Breast epithelium (tissue), 4 donors: ENCODE measurements around the gene RAPGEF4. TPM values are rescaled to one million over a fixed set of nuclear protein-coding genes. Genes with fewer than 3 reads are reported as not detected.

Experiments used
- DNase-seq, 2 donors: peaks; one replicate each; pipeline ENCODE4 v3.0.0-alpha.2; 2019; ENCODE audit warnings: low spot score in 2 of 2
- H3K27ac ChIP-seq, 2 donors: fragments of 200-600 bp; sonication (generic) in 1 of 2; one replicate each; pipeline ENCODE4 v1.5.1; 2016 to 2019; ENCODE audit warnings: mild to moderate bottlenecking in 1 of 2
- H3K27me3 ChIP-seq, 2 donors: fragments of 200-600 bp; sonication (generic) in 1 of 2; one replicate each; pipeline versions ENCODE4 v1.5.1 to v1.6.0; 2017 to 2019; ENCODE audit warnings: control low read depth in 1 of 2, mild to moderate bottlenecking in 1 of 2
- H3K36me3 ChIP-seq: fragments of 200-600 bp; one replicate; pipeline ENCODE4 v1.5.1; 2019
- H3K4me1 ChIP-seq, 2 donors: fragments of 200-600 bp; sonication (generic); one replicate each; pipeline ENCODE4 v1.5.1; 2016 to 2019; ENCODE audit warnings: control low read depth in 1 of 2
- H3K4me3 ChIP-seq, 3 donors: fragments of 200-600 bp; sonication (generic); 1 replicate in 2 of 3; 2 replicates in 1 of 3; pipeline ENCODE4 v1.5.1; 2016 to 2019; ENCODE audit warnings: mild to moderate bottlenecking in 3 of 3, moderate library complexity in 2 of 3
- H3K9me3 ChIP-seq, 2 donors: fragments of 200-600 bp; sonication (generic) in 1 of 2; one replicate each; pipeline ENCODE4 v1.5.1; 2016 to 2019; ENCODE audit warnings: control low read depth in 1 of 2
- POLR2A ChIP-seq: fragments of 450-650 bp; IDR thresholded peaks from one replicate; pipeline ENCODE4 v1.6.1; 2016; ENCODE audit warnings: antibody characterized with exemption, mild to moderate bottlenecking, moderate library complexity
- POLR2AphosphoS5 ChIP-seq, 3 donors: sonication (generic); formaldehyde crosslinking; IDR thresholded peaks; one replicate each; pipeline ENCODE4 v1.6.1; 2017; ENCODE audit warnings: antibody characterized with exemption in 3 of 3
- intact Hi-C: fragments of 100-400 bp; cut with DNase I; formaldehyde crosslinking; loops from one replicate; pipeline ENCODE4 v1.15.1; 2023; ENCODE audit warnings: low total_unique reads
- total RNA-seq, 3 donors: library from RNA; depleted of rRNA; stranded (reverse); fragments of >200 nt; gene quantifications; one replicate each; pipeline ENCODE4 v1.1.0, GENCODE V29; 2016
- TF ChIP-seq, protein P1 (sequence below), 3 donors: fragments of 450-650 bp; IDR thresholded peaks; one replicate each; pipeline ENCODE4 v1.5.1; 2016 to 2017; ENCODE audit warnings: antibody characterized with exemption in 3 of 3, mild to moderate bottlenecking in 3 of 3, moderate library complexity in 3 of 3

The RAPGEF4 gene
- total RNA-seq, 3 donors from 2014 or later, result 7.7 to 12.8 (median 11.6) TPM

DNA sequence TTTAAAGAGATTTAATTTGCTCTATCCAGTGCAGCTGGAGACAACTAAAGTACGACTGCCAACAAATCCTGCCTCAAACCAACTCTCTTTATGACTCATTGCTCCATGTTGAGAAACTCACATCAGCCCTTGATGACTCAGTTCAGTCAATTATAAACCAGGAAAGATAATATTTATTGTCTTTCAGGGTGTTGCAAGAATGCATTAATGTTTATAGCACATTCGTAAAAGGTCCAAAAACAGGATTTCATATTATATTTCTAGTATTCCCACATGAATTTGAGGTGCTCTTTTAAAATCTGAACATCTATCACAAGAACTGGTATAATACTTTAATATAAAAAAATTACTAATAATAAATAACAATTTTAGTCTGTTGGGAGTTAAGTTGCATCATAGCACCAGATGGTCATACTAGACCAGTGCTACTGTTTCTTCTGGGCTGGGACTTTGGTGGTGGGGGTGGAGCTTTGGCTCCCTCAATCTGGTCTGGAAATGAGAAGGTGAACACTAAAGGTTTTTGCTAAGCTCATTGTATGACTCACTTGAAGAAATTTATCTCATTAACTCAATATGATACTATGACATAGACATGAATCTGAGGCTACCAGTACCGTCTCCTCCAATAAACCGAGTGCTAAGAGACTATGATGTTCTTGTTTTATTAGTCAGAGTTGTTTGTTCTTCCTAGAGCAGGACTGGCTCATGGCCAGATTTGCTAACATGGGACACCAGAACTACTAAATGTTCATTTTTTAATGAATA is 313.4 kb downstream of the RAPGEF4 start:
- peak in 1 of 2 donors; percentile 75 for DNase-seq
- intact Hi-C loops, result no loop called here
- TF ChIP-seq POLR2AphosphoS5 (IDR thresholded peaks at IDR 0.05) (peak; percentile 45 to 71 (median 47)), POLR2A (no peak)
- TF ChIP-seq, protein P1, sequence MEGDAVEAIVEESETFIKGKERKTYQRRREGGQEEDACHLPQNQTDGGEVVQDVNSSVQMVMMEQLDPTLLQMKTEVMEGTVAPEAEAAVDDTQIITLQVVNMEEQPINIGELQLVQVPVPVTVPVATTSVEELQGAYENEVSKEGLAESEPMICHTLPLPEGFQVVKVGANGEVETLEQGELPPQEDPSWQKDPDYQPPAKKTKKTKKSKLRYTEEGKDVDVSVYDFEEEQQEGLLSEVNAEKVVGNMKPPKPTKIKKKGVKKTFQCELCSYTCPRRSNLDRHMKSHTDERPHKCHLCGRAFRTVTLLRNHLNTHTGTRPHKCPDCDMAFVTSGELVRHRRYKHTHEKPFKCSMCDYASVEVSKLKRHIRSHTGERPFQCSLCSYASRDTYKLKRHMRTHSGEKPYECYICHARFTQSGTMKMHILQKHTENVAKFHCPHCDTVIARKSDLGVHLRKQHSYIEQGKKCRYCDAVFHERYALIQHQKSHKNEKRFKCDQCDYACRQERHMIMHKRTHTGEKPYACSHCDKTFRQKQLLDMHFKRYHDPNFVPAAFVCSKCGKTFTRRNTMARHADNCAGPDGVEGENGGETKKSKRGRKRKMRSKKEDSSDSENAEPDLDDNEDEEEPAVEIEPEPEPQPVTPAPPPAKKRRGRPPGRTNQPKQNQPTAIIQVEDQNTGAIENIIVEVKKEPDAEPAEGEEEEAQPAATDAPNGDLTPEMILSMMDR (IDR thresholded peaks at IDR 0.05), result no peak
- Histone ChIP-seq H3K27me3 (no peaks in the 10 kb centered on the region), H3K9me3 (no peaks in the 10 kb centered on the region), H3K36me3 (no peaks in the 10 kb centered on the region), H3K4me3 (no peak overlapping the region), H3K4me1 (peaks cover 0 to 4% of the 10 kb centered on the region in 2 donors), H3K27ac (peak overlapping the region; percentile 49 to 80)

DNA sequence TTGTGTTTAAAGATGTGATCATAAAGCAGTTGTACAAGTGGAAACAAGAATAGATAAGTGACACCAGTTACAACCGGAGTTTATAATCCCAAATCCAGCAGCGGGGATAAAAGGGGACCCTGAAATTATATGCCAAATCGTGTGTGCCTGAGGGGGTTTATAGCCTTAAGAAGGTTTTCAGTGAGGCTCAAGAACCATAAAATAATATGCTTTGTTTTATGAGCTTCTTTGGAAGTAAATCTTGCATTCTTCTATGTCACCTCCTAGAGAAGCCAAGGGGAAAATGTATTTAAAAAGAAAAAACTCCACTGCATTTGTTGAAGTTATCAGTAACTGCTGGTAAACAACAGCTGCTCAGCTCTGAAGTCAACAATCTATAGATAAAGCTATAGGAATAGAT is 314.2 kb downstream of the RAPGEF4 start:
- no peak overlapping the region for H3K4me3 ChIP-seq
- no peaks in the 10 kb centered on the region for H3K36me3 ChIP-seq
- intact Hi-C loops, result no loop called here
- peak overlapping the region; percentile 49 to 80 for H3K27ac ChIP-seq
- TF ChIP-seq POLR2AphosphoS5 (IDR thresholded peaks at IDR 0.05), result no peak
- no peak for TF ChIP-seq POLR2A
- TF ChIP-seq, protein P1 (IDR thresholded peaks at IDR 0.05), result no peak
- peaks cover 0 to 4% of the 10 kb centered on the region in 2 donors for H3K4me1 ChIP-seq
- H3K27me3 ChIP-seq, result no peaks in the 10 kb centered on the region
- DNase-seq, result no peak
- H3K9me3 ChIP-seq, result no peaks in the 10 kb centered on the region

DNA sequence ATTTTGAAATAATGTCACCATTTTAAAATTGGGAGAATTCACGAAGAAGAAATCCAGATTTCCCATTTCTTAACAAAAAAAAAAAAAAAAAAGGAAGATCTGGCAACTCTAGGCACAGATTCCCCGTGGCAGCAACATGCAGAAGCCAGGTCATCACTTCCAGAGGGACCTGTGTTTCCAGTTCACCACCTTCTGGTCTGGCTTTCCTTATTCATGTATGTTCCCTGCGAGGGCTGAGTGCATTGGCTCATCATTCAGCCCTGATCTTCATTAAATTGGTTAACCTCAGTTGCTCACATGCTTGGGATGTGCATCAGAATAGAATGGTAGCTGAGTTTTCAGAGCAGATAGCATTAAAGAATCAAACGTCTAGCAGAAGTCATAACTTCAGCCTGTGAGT is 315.0 kb downstream of the RAPGEF4 start:
- no peak overlapping the region for H3K27ac ChIP-seq
- peaks cover 0 to 4% of the 10 kb centered on the region in 2 donors for H3K4me1 ChIP-seq
- TF ChIP-seq, protein P1 (IDR thresholded peaks at IDR 0.05), result no peak
- no peak for TF ChIP-seq POLR2AphosphoS5 (IDR thresholded peaks at IDR 0.05)
- TF ChIP-seq POLR2A, result no peak
- no peak overlapping the region for H3K4me3 ChIP-seq
- H3K36me3 ChIP-seq, result no peaks in the 10 kb centered on the region
- DNase-seq, result no peak
- no peaks in the 10 kb centered on the region for H3K27me3 ChIP-seq
- no peaks in the 10 kb centered on the region for H3K9me3 ChIP-seq
- intact Hi-C loops, result loop anchor here (1.0 kb wide), 1 partner anchor 15 kb away; no protein-coding TSS in a partner anchor

DNA sequence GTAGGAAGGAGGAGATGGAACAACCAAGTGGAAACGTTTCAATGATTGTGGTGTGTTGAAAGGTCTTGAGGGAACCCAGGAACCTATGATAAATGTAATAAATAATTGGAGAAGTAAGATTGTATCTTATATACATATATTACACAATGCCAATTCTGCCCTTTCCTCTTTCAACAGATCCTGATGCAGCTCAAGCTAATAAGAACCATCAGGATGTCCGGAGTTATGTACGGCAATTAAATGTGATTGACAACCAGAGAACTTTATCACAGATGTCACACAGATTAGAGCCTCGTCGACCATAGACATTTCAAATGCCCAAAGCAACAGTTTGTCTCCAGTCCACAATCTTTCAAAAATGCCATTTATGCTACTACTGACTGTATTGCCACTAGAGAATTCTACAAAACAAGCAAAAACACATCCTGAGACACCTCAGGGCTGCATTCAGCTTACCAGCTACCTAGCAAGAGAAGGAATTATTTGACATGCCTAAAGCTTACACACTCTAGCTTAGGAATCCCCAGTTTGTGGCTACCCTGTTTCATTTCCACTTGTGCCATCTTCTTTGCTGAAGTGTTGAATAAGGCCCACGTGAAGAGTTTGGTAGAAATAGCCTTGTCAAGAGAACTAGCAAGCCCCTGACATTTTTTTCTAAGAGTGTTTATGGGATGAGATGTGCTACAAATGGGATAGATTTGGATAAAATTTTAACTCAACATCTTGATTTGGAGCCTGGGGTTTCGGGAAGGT is 316.0 kb downstream of the RAPGEF4 start:
- Histone ChIP-seq H3K27me3 (no peaks in the 10 kb centered on the region), H3K27ac (no peak overlapping the region), H3K4me1 (peaks cover 0 to 4% of the 10 kb centered on the region in 2 donors), H3K36me3 (no peaks in the 10 kb centered on the region), H3K9me3 (no peaks in the 10 kb centered on the region), H3K4me3 (no peak overlapping the region)
- DNase-seq, result no peak
- intact Hi-C loops, result loop anchor here (1.0 kb wide), 1 partner anchor 14 kb away; no protein-coding TSS in a partner anchor
- TF ChIP-seq, protein P1 (IDR thresholded peaks at IDR 0.05), result no peak
- TF ChIP-seq POLR2A, result no peak
- no peak for TF ChIP-seq POLR2AphosphoS5 (IDR thresholded peaks at IDR 0.05)
